ENCODE results near the gene HS6ST1.

DNA sequence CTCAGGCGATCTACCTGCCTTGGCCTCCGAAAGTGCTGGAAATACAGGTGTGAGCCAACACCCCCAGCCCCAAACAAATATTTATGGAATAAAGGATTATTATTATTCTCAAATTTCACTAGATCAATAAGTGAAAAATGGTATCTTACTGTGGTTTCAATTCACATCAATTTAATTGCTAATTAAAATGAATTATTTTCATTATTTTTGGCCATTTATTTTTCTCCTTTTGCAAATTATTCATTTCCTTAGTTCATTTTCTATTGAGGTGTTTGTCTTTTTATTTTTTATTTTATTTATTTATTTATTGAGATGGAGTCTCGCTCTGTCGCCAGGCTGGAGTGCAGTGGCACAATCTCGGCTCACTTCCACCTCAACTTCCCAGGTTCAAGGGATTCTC, 11.9 kb upstream of the HS6ST1 start:
- TF ChIP-seq CTCF (conservative IDR thresholded peaks at IDR 0.05 in 1 of 2, IDR thresholded peaks at IDR 0.05 in 1 of 2; ENCODE audit: extremely low read depth in 1 of 2, insufficient read depth in 1 of 2, low read depth in 1 of 2, low read length in 2 of 2) (no peak), EZH2 (IDR thresholded peaks at IDR 0.05; ENCODE audit: borderline replicate concordance, low read length) (no peak)
